Measurements from ENCODE around the gene RAE1. TPM values are rescaled to one million over a fixed set of nuclear protein-coding genes. Genes with fewer than 3 reads are reported as not detected.
A peak's percentile ranks its signal among the peaks of the same experiment; 100 is the strongest.

The RAE1 gene
- total and polyA plus RNA-seq, 2 of the 8 experiments (the other 6 are each of a cell fraction or from before 2014, with no cell fraction given): 35.9 to 44.9 TPM

GRCh38 chr20:57388953-57389694, 38.1 kb downstream of the RAE1 start (continued):
- TF ChIP-seq CTCF (IDR thresholded peaks at IDR 0.05; ENCODE audit: control extremely low read depth in 1 of 3, insufficient read depth in 1 of 3, low read depth in 1 of 3, low read length in 3 of 3): peak; percentile 8 to 14 (median 9)
- TF ChIP-seq E2F6 (IDR thresholded peaks at IDR 0.05): peak; percentile 51; the same call in 1 of the 2 replicates
- peak; percentile 74 for TF ChIP-seq MAX (IDR thresholded peaks at IDR 0.05)
- TF ChIP-seq SIN3A (conservative IDR thresholded peaks at IDR 0.05 in 1 of 2, IDR thresholded peaks at IDR 0.05 in 1 of 2; ENCODE audit: low read depth in 1 of 2, low read length in 2 of 2): peak in 1 of 2 experiments; percentile 41; a peak in 1 of 4 replicates

Measured in H1 (cell line).